GM18867 (cell line): Measurements from ENCODE around the gene TRANK1.
"Not testable (repeated sequence)": the region's sequence is repeated elsewhere in the genome, so short reads cannot be mapped to it uniquely, and the experiment has no call there.

Source experiments
- ATAC-seq: cut with Tn5 transposase; IDR thresholded peaks from one replicate; pipeline ENCODE4 v1.9.1; 2021; ENCODE audit warnings: mild to moderate bottlenecking, moderate library complexity; ENCODE audit not compliant: unreplicated experiment

TRANK1 gene

GRCh38 chr3:36957862-36958686 is 13.2 kb upstream of the TRANK1 start:
- ATAC-seq, result no peak

- ATAC-seq, result no peak
Observed at GRCh38 chr3:36957063-36957462, 12.2 kb upstream of the TRANK1 start.

- ATAC-seq, result no peak
Observed at GRCh38 chr3:36956155-36956554, 11.3 kb upstream of the TRANK1 start.

GRCh38 chr3:36954452-36955134 is 9.7 kb upstream of the TRANK1 start:
- ATAC-seq, result no peak

GRCh38 chr3:36947814-36948213 is 3.0 kb upstream of the TRANK1 start:
- not testable (repeated sequence) for ATAC-seq

- ATAC-seq, result no peak
Observed at GRCh38 chr3:36945333-36945980, 603 bp upstream of the TRANK1 start.

GRCh38 chr3:36944012-36944640 is 728 bp downstream of the TRANK1 start:
- ATAC-seq, result peak; percentile 57

- ATAC-seq, result no peak
Observed at GRCh38 chr3:36943601-36944000, 1.3 kb downstream of the TRANK1 start.

GRCh38 chr3:36942638-36943248 is 2.1 kb downstream of the TRANK1 start:
- no peak for ATAC-seq

- no peak for ATAC-seq
Observed at GRCh38 chr3:36941658-36942057, 3.2 kb downstream of the TRANK1 start.

- no peak for ATAC-seq
Observed at GRCh38 chr3:36941162-36941561, 3.7 kb downstream of the TRANK1 start.

GRCh38 chr3:36937492-36937891 is 7.4 kb downstream of the TRANK1 start:
- ATAC-seq, result no peak

- ATAC-seq, result no peak
Observed at GRCh38 chr3:36933540-36934296, 11.1 kb downstream of the TRANK1 start.

GRCh38 chr3:36931424-36931823 is 13.4 kb downstream of the TRANK1 start:
- not testable (repeated sequence) for ATAC-seq

GRCh38 chr3:36928220-36928619 is 16.6 kb downstream of the TRANK1 start:
- no peak for ATAC-seq

GRCh38 chr3:36926292-36926897 is 18.5 kb downstream of the TRANK1 start:
- no peak for ATAC-seq

GRCh38 chr3:36924744-36925521 is 19.9 kb downstream of the TRANK1 start:
- no peak for ATAC-seq

GRCh38 chr3:36923981-36924743 is 20.7 kb downstream of the TRANK1 start:
- ATAC-seq, result no peak
